ENCODE results near the gene METTL23.
"Not testable (repeated sequence)": the region's sequence is repeated elsewhere in the genome, so short reads cannot be mapped to it uniquely, and the experiment has no call there.

The METTL23 gene

GRCh38 chr17:76725580-76726230 is 934 bp upstream of the METTL23 start:
- peak; percentile 72 for DNase-seq (ENCODE audit: low spot score)
- TF ChIP-seq CTCF (IDR thresholded peaks at IDR 0.05; ENCODE audit: extremely low read depth, missing control alignments): no peak

- no peak for TF ChIP-seq CTCF (IDR thresholded peaks at IDR 0.05; ENCODE audit: extremely low read depth, missing control alignments)
- peak; percentile 96 for DNase-seq (ENCODE audit: low spot score)
Observed at GRCh38 chr17:76726231-76726775, 336 bp upstream of the METTL23 start, which contains the start of gene JMJD6. Gene JMJD6, minus strand, starts transcription at chr17:76726606. Its CDS starts 131 bp downstream, at chr17:76726475.

GRCh38 chr17:76727745-76728456 is 1.3 kb downstream of the METTL23 start:
- TF ChIP-seq CTCF (IDR thresholded peaks at IDR 0.05; ENCODE audit: extremely low read depth, missing control alignments): no peak
- no peak for DNase-seq (ENCODE audit: low spot score)

GRCh38 chr17:76731800-76732733 is 5.4 kb downstream of the METTL23 start:
- not testable (repeated sequence) for DNase-seq (ENCODE audit: low spot score)

DNA sequence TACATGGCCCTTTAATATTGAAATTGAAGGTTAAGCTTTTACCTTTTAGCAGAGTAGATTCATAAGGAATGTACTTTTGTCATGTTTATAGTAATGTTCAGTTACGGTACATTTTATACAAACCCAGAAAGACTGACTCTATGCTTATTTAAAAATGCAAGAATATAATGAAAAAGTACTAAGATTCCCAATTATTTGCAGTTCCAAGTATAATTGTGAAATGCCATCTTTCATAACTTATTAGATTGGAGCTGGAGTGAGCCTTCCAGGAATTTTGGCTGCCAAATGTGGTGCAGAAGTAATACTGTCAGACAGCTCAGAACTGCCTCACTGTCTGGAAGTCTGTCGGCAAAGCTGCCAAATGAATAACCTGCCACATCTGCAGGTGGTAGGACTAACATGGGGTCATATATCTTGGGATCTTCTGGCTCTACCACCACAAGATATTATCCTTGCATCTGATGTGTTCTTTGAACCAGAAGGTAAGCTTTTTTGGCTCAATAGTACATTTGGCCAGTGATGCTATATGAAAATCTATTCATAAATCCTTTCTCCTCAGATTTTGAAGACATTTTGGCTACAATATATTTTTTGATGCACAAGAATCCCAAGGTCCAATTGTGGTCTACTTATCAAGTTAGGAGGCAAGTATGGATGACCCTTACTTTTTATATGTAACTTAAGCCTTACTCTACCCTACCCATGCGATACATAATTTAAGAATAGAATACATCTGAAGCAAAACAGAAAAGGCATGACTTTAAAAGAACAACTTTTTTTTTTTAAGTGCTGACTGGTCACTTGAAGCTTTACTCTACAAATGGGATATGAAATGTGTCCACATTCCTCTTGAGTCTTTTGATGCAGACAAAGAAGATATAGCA is 6.3 kb downstream of the METTL23 start:
- DNase-seq (ENCODE audit: low spot score): no peak
- no peak for TF ChIP-seq CTCF (IDR thresholded peaks at IDR 0.05; ENCODE audit: extremely low read depth, missing control alignments)

DNA sequence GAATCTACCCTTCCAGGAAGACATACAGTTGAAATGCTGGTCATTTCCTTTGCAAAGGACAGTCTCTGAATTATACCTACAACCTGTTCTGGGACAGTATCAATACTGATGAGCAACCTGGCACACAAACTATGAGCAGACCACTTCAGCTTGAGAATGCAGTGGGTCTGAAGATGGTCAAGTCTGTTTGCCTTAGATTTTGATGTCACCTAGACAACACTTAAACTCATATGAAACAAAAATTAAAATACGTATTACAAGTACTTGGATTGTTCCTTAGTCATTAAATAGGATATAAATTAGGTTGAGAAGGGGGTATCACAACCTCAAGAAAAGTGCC is 6.9 kb downstream of the METTL23 start:
- TF ChIP-seq CTCF (IDR thresholded peaks at IDR 0.05; ENCODE audit: extremely low read depth, missing control alignments): no peak
- no peak for DNase-seq (ENCODE audit: low spot score)
